Measurements from ENCODE around the gene MYCL.

MYCL gene

DNA sequence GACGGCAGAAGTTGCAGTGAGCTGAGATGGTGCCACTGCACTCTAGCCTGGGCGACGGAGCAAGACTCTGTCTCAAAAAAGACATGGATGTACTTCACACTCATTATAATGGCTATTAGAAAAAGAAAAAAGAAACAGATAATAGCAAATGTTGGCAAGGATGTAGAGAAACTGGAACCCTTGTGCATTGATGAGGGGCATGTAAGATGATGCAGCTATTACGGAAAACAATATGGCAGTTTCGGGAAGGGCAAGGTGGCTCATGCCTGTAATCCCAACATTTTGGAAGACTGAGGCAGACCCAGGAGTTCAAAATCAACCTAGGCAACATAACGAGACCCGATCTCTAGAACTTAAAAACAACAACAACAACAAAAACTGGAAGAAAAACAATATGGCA lies 40.7 kb downstream of the MYCL start:
- TF ChIP-seq, protein P1, sequence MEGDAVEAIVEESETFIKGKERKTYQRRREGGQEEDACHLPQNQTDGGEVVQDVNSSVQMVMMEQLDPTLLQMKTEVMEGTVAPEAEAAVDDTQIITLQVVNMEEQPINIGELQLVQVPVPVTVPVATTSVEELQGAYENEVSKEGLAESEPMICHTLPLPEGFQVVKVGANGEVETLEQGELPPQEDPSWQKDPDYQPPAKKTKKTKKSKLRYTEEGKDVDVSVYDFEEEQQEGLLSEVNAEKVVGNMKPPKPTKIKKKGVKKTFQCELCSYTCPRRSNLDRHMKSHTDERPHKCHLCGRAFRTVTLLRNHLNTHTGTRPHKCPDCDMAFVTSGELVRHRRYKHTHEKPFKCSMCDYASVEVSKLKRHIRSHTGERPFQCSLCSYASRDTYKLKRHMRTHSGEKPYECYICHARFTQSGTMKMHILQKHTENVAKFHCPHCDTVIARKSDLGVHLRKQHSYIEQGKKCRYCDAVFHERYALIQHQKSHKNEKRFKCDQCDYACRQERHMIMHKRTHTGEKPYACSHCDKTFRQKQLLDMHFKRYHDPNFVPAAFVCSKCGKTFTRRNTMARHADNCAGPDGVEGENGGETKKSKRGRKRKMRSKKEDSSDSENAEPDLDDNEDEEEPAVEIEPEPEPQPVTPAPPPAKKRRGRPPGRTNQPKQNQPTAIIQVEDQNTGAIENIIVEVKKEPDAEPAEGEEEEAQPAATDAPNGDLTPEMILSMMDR (IDR thresholded peaks at IDR 0.05; ENCODE audit: control insufficient read depth, insufficient read depth, low read depth, low read length, missing control alignments), result no peak
- H3K4me3 ChIP-seq (ENCODE audit: control insufficient read depth, low read depth, low read length), result no peak overlapping the region
- no peak for DNase-seq (ENCODE audit: low read depth)

DNA sequence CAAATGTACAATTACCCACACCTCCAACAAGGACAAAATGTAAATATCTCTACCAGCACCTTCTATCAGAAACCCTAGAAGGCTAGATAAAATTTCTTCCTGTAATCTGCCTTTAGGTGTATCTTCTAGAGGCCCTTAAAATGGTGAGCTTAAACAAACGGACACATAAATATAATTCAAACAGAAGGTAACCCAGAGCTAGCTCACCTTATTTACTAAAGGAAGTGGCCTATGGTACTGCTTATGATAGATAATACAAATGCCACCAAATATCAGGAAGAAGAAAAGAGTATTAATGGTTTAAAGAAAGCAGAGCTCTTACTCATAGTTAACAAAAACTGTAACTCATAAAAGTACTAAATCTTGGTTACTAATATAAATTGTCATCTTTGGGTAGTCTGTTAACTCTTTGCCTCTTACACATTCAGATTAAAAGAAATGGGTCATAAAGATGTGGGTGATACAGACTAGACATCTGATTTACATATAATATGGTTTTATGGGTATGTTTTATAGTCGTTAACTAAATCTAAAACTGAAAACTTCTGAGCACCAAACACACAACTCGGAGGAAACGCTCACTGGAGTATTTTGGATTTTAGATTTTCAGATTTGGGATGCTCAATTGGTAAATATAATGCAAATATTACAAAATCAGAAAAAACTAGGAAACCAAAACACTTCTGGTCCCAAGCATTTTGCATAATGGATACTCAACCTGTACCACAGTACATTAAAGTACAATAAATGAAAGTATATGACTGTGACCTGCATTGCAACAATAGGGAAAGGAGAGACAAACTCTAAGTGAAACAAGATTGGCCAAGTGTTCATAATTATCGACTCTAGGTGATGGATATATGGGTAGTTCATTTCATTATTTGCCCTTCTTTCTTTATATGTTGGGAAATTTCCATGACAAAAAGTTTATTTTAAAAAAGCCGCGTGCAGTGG lies 41.6 kb downstream of the MYCL start:
- H3K4me3 ChIP-seq (ENCODE audit: control insufficient read depth, low read depth, low read length), result no peak overlapping the region
- DNase-seq (ENCODE audit: low read depth), result no peak
- TF ChIP-seq, protein P1 (IDR thresholded peaks at IDR 0.05; ENCODE audit: control insufficient read depth, insufficient read depth, low read depth, low read length, missing control alignments), result no peak

DNA sequence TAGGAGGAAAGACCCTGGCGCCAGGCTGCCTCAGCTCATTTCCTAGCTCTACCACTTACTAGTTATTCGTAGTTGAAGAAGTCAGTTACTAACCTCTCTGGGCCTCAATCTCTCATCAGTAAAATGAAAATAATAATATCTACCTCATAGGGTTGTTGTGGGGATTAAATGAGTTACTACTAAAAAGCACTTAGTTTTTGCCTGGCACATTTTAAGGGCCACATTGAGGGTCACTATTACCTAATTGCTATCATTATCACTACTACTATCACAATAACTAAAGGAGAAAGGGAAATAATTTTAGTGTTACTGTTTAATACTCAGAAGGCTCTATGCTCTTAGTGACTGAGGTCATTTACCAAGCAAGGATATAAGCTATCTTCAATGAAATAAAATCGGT lies 43.4 kb downstream of the MYCL start:
- no peak for DNase-seq (ENCODE audit: low read depth)
- no peak overlapping the region for H3K4me3 ChIP-seq (ENCODE audit: control insufficient read depth, low read depth, low read length)
- TF ChIP-seq, protein P1 (IDR thresholded peaks at IDR 0.05; ENCODE audit: control insufficient read depth, insufficient read depth, low read depth, low read length, missing control alignments), result no peak

DNA sequence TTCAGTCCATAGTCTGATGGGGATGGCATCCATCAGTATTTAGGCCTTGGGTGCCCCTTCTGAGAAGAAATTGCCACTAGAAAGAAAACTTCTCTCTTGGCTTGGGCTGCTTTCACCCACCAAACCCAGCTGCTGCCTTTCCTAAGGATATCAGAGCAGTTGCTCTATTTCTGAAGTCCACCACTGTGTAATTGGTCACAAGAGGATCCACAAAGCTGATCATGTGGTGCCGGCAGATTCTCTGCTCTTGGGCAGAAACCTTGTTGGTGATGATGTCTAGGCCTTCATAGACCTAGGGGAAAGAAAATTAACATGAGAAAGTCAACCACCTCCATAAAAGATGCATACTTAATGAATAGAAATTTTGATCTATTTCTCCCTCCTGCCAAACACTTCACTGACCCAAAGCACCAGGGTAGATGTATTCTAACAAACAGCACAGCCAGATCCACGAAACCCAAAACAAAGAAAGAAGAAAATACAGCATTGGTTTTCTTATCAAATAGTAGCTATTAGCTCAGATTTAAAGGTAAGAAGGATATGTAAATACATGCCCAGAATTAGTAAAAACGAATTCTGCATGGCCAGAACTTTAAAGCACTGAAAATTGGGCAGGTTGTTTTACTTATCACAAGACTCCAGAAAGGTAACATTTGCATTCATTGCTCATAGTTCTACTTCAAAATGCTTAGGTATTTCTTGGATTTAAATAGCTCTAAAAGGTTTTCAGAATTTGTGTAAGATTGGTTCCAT lies 44.4 kb downstream of the MYCL start:
- no peak for DNase-seq (ENCODE audit: low read depth)
- TF ChIP-seq, protein P1 (IDR thresholded peaks at IDR 0.05; ENCODE audit: control insufficient read depth, insufficient read depth, low read depth, low read length, missing control alignments), result no peak

DNA sequence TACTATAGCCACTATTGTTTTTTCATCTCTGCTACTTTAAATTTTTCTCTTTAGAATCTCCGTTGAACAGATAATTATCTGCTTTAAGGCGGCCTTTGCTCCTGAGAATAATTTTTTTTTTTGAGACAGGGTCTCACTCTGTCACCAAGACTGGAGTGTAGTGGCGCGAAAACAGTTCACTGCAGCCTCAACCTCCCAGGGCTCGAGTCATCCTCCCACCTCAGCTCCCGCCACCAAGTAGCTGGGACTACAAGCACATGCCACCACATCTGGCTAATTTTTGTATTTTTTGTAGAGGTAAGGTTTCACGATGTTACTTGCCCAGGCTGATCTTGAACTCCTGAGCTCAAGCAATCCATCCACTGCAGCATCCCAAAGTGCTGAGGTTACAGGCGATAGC lies 47.0 kb downstream of the MYCL start:
- TF ChIP-seq, protein P1 (IDR thresholded peaks at IDR 0.05; ENCODE audit: control insufficient read depth, insufficient read depth, low read depth, low read length, missing control alignments), result no peak
- DNase-seq (ENCODE audit: low read depth), result no peak
- H3K4me3 ChIP-seq (ENCODE audit: control insufficient read depth, low read depth, low read length), result no peak overlapping the region

More for the DNA sequence above, 44.4 kb downstream of the MYCL start:
- no peak overlapping the region for H3K4me3 ChIP-seq (ENCODE audit: control insufficient read depth, low read depth, low read length)

DNA sequence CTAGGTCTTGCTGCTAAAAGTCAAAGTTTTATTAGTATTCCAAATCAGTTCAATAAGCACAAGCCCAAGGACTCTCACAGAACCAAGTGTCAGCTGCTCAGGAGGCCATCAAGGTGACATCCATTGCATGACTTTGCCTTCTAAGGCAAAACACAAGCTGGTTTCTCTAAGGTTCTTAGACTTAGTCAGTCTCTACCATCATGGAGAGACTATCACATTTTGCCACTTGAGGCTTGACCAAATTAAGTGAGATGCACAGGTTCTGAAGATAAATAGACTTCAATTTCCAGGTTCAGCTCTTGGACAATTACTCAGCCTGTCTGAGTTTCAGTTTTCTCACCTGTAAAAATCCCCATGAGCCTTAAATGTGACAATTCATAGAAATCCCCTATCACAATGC lies 47.4 kb downstream of the MYCL start:
- no peak for DNase-seq (ENCODE audit: low read depth)
- H3K4me3 ChIP-seq (ENCODE audit: control insufficient read depth, low read depth, low read length), result no peak overlapping the region
- TF ChIP-seq, protein P1 (IDR thresholded peaks at IDR 0.05; ENCODE audit: control insufficient read depth, insufficient read depth, low read depth, low read length, missing control alignments), result no peak

Measured in AG09309 (cell line).